SK-N-SH treated with all-trans-retinoic acid at 6 μM for 48 hours (cell line): ENCODE measurements around the gene HSD17B11.
"Not testable (repeated sequence)": the region's sequence is repeated elsewhere in the genome, so short reads cannot be mapped to it uniquely, and the experiment has no call there.

Experiments used
- ATAC-seq: fragments of 200-7000 bp; cut with Tn5 transposase; 3 replicates; pipeline ENCODE4 v1.9.1; 2020; ENCODE audit warnings: mild to moderate bottlenecking, moderate library complexity
- CREB5 ChIP-seq: fragments of 250-450 bp; sonication (Bioruptor Pico); IDR thresholded peaks from 2 replicates; pipeline ENCODE4 v1.5.1; 2020; ENCODE audit warnings: low read depth, mild to moderate bottlenecking, moderate library complexity
- CSDC2 ChIP-seq: fragments of 250-450 bp; sonication (Bioruptor Pico); IDR thresholded peaks from 2 replicates; pipeline ENCODE4 v1.5.0; 2020; ENCODE audit warnings: mild to moderate bottlenecking, moderate library complexity
- CSRNP3 ChIP-seq: fragments of 250-450 bp; sonication (Bioruptor Pico); IDR thresholded peaks from 2 replicates; pipeline ENCODE4 v1.5.1; 2021; ENCODE audit warnings: mild to moderate bottlenecking, moderate library complexity
- GLIS3 ChIP-seq: fragments of 250-450 bp; sonication (Bioruptor Pico); IDR thresholded peaks from 2 replicates; pipeline ENCODE4 v1.5.0; 2020; ENCODE audit warnings: mild to moderate bottlenecking, moderate library complexity
- OSR1 ChIP-seq: fragments of 250-450 bp; sonication (Bioruptor Pico); IDR thresholded peaks from 2 replicates; pipeline ENCODE4 v1.8.0; 2022; ENCODE audit warnings: moderate library complexity, mild to moderate bottlenecking, inconsistent platforms
- PATZ1 ChIP-seq: fragments of 250-450 bp; sonication (Bioruptor Pico); IDR thresholded peaks from 2 replicates; pipeline ENCODE4 v1.8.0; 2020; ENCODE audit warnings: mild to moderate bottlenecking, moderate library complexity, borderline replicate concordance
- POU6F1 ChIP-seq: fragments of 250-450 bp; sonication (Bioruptor Pico); IDR thresholded peaks from 2 replicates; pipeline ENCODE4 v1.8.0; 2021; ENCODE audit warnings: low read depth, mild to moderate bottlenecking, moderate library complexity, borderline replicate concordance
- SNAI2 ChIP-seq: fragments of 250-450 bp; sonication (Bioruptor Pico); IDR thresholded peaks from 2 replicates; pipeline ENCODE4 v1.5.0; 2020; ENCODE audit warnings: mild to moderate bottlenecking, moderate library complexity
- TCF4 ChIP-seq: fragments of 250-450 bp; sonication (Bioruptor Pico); IDR thresholded peaks from 2 replicates; pipeline ENCODE4 v1.8.0; 2021; ENCODE audit warnings: mild to moderate bottlenecking, moderate library complexity, borderline replicate concordance
- TOX ChIP-seq: fragments of 250-450 bp; sonication (Bioruptor Pico); IDR thresholded peaks from 2 replicates; pipeline ENCODE4 v1.8.0; 2021; ENCODE audit warnings: mild to moderate bottlenecking, moderate library complexity, borderline replicate concordance
- TSHZ2 ChIP-seq: fragments of 250-450 bp; sonication (Bioruptor Pico); IDR thresholded peaks from 2 replicates; pipeline ENCODE4 v1.5.0; 2020; ENCODE audit warnings: mild to moderate bottlenecking, moderate library complexity
- ZC3H10 ChIP-seq: fragments of 250-450 bp; sonication (Bioruptor Pico); IDR thresholded peaks from 2 replicates; pipeline ENCODE4 v1.5.1; 2021; ENCODE audit warnings: mild to moderate bottlenecking, moderate library complexity
- ZFP3 ChIP-seq: fragments of 250-450 bp; sonication (Bioruptor Pico); IDR thresholded peaks from 2 replicates; pipeline ENCODE4 v1.5.0; 2020; ENCODE audit warnings: mild to moderate bottlenecking, moderate library complexity
- ZFP30 ChIP-seq: fragments of 450-650 bp; formaldehyde crosslinking; IDR thresholded peaks from 2 replicates; pipeline ENCODE4 v1.5.0; 2022; ENCODE audit warnings: mild to moderate bottlenecking, moderate library complexity
- ZNF565 ChIP-seq: fragments of 450-650 bp; formaldehyde crosslinking; conservative IDR thresholded peaks from 2 replicates; pipeline ENCODE4 v1.5.0; 2020; ENCODE audit warnings: low read depth, mild to moderate bottlenecking, moderate library complexity
- ZNF70 ChIP-seq: fragments of 450-650 bp; formaldehyde crosslinking; IDR thresholded peaks from 2 replicates; pipeline ENCODE4 v1.5.0; 2020; ENCODE audit warnings: mild to moderate bottlenecking, moderate library complexity
- ZNF8 ChIP-seq: fragments of 450-650 bp; formaldehyde crosslinking; IDR thresholded peaks from 2 replicates; pipeline ENCODE4 v1.5.0; 2020; ENCODE audit warnings: mild to moderate bottlenecking, moderate library complexity

The HSD17B11 gene

GRCh38 chr4:87419578-87420249, 28.7 kb upstream of the HSD17B11 start (continued):
- TF ChIP-seq TSHZ2 (CRISPR knock-in tag) (no peak), ZNF565 (no peak), TCF4 (no peak)

- not testable (repeated sequence) for ATAC-seq
Observed at GRCh38 chr4:87418410-87418809, 27.4 kb upstream of the HSD17B11 start.

- TF ChIP-seq GLIS3 (CRISPR knock-in tag) (no peak), PATZ1 (CRISPR knock-in tag) (no peak), ZFP3 (CRISPR knock-in tag) (no peak), CSDC2 (CRISPR knock-in tag) (no peak), CREB5 (no peak), ZFP30 (CRISPR knock-in tag) (no peak), SNAI2 (CRISPR knock-in tag) (no peak)
- TF ChIP-seq, all 23 proteins: peak for 0
- no peak for ATAC-seq
Observed at GRCh38 chr4:87416965-87417364, 26.0 kb upstream of the HSD17B11 start.

GRCh38 chr4:87414816-87415215, 23.8 kb upstream of the HSD17B11 start:
- ATAC-seq: no peak
- TF ChIP-seq CSRNP3: no peak
- TF ChIP-seq TOX: no peak
- no peak for TF ChIP-seq ZNF565
- TF ChIP-seq TSHZ2 (CRISPR knock-in tag): no peak
- no peak for TF ChIP-seq OSR1 (CRISPR knock-in tag)
- TF ChIP-seq ZC3H10 (CRISPR knock-in tag): no peak
- no peak for TF ChIP-seq SNAI2 (CRISPR knock-in tag)
- TF ChIP-seq POU6F1 (CRISPR knock-in tag): no peak
- no peak for TF ChIP-seq ZNF70 (CRISPR knock-in tag)
- no peak for TF ChIP-seq GLIS3 (CRISPR knock-in tag)
- TF ChIP-seq ZNF8: no peak
- no peak for TF ChIP-seq ZFP3 (CRISPR knock-in tag)
